ENCODE data around the gene SYNJ2.
A peak's percentile ranks its signal among the peaks of the same experiment; 100 is the strongest.

The SYNJ2 gene

DNA sequence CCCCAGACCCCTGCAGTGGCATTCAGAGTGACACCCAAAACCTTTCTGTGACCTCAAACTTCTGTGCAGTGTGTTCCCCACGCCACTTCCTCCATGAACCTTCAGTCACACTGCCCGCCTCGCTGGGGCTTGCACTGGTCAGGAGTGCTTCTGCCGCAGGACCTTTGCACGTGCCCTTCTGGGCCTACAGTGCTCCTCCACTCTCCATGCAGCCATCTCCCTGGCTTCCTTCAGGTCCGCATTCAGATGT, 27.1 kb downstream of the SYNJ2 start:
- peaks cover 73% of the 10 kb centered on the region for H3K4me1 Mint-ChIP-seq (ENCODE audit: low read depth)
- peak overlapping the region; percentile 80 for H3K4me3 Mint-ChIP-seq
- H3K36me3 Mint-ChIP-seq: peaks cover 11% of the 10 kb centered on the region
- peak overlapping the region; percentile 67 for H3K27ac Mint-ChIP-seq
- H3K27me3 Mint-ChIP-seq: no peaks in the 10 kb centered on the region
- no peaks in the 10 kb centered on the region for H3K9me3 Mint-ChIP-seq (ENCODE audit: low read depth)

DNA sequence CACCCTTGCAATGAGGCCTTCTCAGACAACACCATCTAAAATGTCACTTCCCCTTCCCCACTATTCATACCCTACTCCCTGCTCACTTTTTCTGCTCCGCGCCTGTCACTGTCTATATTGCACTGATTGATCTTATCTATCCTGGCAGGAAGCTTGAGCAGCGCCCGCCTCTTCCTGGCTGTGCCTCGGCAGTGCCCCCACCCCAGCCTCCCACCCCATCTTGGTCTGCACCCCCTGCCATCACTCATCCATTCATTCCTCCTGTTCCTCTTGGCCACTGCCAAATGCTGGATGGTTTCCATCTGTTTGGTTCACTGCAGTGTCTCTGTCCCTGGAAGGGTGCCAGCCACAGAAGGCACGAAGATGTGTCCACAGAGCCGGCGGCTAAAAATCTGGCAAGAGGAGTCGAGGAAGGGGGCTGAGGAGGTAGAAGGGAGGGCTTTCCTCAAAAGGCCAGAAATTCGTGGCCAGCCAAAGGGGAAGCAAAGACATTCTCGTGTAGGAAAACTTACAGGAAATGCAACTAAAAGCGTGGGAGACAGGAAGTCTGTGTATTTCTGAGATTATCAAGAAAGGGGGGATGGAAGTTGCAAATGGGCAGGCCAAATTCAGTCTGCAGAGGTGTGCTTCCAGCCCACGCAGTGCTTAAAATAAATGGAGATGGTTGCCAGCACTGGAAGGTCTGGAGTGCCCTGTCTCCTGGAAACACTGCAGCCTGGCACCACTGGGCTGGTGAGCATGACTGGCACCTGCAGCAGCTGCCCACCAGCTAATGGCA, 27.6 kb downstream of the SYNJ2 start:
- Mint-ChIP-seq H3K9me3 (ENCODE audit: low read depth) (no peaks in the 10 kb centered on the region), H3K4me3 (peak overlapping the region; percentile 80), H3K4me1 (ENCODE audit: low read depth) (peaks cover 74% of the 10 kb centered on the region), H3K27me3 (no peaks in the 10 kb centered on the region), H3K36me3 (peaks cover 11% of the 10 kb centered on the region), H3K27ac (peak overlapping the region; percentile 83)

DNA sequence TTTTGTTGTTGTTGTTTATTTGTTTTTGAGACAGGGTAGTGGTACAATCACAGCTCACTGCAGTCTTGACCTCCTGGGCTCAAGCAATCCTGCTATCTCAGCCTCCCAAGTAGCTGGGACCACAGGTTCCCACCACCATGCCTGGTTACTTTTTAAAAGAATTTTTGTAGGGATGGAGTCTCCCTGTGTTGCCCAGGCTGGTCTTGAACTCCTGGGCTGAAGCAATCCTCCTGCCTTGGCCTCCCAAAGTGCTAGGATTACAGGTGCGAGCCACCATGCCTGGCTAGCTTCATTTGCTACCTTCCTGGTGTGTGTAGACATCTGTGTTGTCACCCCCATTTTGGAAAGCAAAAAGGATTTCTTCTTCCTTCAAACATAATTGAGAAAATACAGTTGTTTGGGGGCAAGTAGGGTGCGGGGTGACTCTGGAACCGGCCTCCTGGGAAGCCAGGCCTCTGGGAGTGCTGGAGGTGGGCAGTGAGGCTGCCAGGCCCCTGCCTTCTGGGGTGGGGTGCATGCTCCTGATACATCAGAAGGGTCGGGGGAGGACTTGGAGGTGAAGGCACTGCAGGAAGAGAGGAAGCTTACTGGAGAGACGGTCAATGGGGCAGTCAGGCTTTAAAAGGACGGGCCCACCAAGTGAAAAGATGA, 28.4 kb downstream of the SYNJ2 start:
- no peaks in the 10 kb centered on the region for H3K9me3 Mint-ChIP-seq (ENCODE audit: low read depth)
- peaks cover 11% of the 10 kb centered on the region for H3K36me3 Mint-ChIP-seq
- H3K4me3 Mint-ChIP-seq: peak overlapping the region; percentile 80
- H3K27ac Mint-ChIP-seq: peak overlapping the region; percentile 22
- no peaks in the 10 kb centered on the region for H3K27me3 Mint-ChIP-seq
- peaks cover 79% of the 10 kb centered on the region for H3K4me1 Mint-ChIP-seq (ENCODE audit: low read depth)

DNA sequence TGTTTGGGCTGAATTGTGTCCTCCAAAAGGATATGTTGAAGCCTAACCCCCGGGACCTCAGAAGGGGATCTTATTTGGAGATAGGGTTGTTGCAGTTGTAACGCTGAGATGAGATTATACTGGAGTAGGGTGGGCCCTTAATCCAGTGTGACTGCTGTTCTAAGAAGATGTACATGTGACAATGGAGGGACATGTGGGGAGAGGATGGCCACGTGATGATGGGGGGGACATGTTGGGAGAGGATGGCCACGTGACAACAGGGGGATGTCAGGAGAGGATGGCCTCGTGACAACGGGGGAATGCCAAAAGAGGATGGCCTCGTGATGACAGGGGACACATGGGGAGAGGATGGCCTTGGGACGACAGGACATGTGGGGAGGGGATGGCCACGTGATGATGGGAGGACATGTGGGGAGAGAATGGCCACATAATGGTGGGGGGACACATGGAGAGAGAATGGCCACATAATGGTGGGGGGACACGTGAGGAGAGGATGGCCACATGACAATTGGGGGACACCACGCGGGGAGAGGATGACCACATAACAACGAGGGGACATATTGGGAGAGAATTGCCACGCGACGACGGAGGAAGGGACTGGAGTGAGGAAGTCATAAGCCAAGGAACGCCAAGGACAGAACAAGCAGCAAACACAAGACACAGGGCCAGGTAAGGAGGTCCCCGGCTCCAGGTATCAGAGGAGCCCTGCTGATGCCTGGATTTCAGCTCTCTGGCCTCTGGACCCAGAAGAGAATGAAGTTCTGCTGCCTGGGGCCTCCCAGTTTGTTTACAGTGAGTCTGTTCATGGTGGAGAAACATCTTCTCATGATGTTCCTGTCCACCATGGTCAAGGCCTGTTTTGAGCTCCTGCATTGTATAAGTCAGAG, 29.2 kb downstream of the SYNJ2 start:
- H3K36me3 Mint-ChIP-seq: peaks cover 11% of the 10 kb centered on the region
- peaks cover 81% of the 10 kb centered on the region for H3K4me1 Mint-ChIP-seq (ENCODE audit: low read depth)
- H3K9me3 Mint-ChIP-seq (ENCODE audit: low read depth): no peaks in the 10 kb centered on the region
- H3K27me3 Mint-ChIP-seq: no peaks in the 10 kb centered on the region
- no peak overlapping the region for H3K4me3 Mint-ChIP-seq
- peak overlapping the region; percentile 22 for H3K27ac Mint-ChIP-seq

DNA sequence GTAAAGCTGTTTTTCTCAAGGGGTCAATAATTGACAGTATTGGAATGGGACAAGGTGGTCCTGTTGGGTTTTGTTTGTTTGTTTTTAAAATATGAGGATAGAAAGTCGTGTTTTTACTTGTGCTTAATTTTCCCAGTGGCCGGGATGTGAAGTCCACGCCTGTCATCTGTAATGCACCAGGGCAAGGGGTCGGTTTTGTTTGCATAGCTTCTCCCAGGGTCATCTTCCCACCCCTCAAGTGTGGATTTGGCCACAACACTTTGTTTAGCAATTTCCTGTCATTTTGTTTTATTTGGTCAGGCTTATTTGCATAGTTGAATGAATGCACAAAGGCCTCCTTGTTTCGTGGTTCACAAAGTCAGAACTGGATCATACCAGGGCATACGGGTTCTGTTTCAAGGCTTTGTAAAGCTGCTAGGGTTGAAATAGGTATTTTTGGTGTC, 29.8 kb downstream of the SYNJ2 start:
- Mint-ChIP-seq H3K4me3 (no peak overlapping the region), H3K4me1 (ENCODE audit: low read depth) (peaks cover 75% of the 10 kb centered on the region), H3K27ac (peak overlapping the region; percentile 2), H3K9me3 (ENCODE audit: low read depth) (no peaks in the 10 kb centered on the region), H3K27me3 (no peaks in the 10 kb centered on the region), H3K36me3 (peaks cover 10% of the 10 kb centered on the region)

DNA sequence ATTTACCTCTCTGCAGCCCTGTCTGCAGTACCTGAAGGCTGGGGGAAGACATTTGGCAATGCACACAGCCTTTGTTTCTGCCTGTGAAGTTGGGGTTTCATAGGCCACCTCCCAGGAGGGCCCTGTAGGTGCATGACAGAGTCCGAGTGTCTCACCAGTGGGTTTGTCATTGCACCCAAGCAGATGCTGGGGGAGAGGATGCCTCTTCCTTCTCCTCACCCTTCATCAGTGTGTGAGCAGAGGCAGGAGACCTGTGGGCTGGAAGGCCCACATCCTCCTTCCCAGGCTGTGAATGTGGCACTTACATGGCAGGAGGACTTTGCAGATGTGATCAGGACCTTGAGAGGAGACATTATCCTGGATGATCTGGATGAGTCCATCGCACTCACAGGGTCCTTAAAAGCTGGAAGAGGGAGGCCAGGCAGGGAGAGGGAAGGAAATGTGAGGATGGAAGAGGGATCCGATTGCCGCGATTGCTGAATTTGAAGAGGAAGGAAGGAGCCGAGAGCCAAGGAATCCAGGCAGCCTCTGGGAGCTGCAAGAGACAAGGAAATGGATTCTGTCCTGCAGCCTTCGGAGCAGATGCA, 30.4 kb downstream of the SYNJ2 start:
- Mint-ChIP-seq H3K36me3 (peaks cover 10% of the 10 kb centered on the region), H3K27ac (no peak overlapping the region), H3K9me3 (ENCODE audit: low read depth) (no peaks in the 10 kb centered on the region), H3K27me3 (no peaks in the 10 kb centered on the region), H3K4me1 (ENCODE audit: low read depth) (peaks cover 76% of the 10 kb centered on the region), H3K4me3 (no peak overlapping the region)

DNA sequence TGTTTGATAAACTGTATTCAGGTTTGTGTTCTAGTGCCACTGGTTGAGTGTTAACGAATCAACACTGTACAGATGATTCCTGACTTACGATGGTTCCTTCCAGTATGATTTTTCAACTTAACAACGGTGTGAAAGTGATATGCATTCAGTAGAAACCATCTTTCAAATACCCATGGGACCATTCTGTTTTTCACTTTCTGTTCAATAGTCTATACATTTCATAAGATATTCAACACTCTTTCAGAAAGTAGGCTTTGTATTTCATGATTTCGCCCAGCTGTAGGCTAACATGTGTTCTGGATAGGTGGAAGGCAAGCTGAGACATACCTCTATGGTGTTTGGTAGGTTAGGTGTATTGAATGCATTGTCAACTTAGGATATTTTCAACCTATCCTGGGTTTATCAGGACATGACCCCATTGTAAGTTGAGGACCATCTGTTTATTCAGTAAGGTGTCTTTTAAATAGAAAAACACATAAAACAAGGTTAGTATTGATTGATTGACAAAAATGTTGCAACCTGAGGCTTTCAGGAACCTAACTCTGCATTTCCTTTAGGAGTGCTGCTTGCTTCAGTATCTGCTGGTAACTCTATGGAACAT, 32.3 kb downstream of the SYNJ2 start:
- Mint-ChIP-seq H3K4me3 (no peak overlapping the region), H3K27me3 (no peaks in the 10 kb centered on the region), H3K27ac (peak overlapping the region; percentile 19), H3K9me3 (ENCODE audit: low read depth) (no peaks in the 10 kb centered on the region), H3K36me3 (peaks cover 6% of the 10 kb centered on the region), H3K4me1 (ENCODE audit: low read depth) (peaks cover 61% of the 10 kb centered on the region)

DNA sequence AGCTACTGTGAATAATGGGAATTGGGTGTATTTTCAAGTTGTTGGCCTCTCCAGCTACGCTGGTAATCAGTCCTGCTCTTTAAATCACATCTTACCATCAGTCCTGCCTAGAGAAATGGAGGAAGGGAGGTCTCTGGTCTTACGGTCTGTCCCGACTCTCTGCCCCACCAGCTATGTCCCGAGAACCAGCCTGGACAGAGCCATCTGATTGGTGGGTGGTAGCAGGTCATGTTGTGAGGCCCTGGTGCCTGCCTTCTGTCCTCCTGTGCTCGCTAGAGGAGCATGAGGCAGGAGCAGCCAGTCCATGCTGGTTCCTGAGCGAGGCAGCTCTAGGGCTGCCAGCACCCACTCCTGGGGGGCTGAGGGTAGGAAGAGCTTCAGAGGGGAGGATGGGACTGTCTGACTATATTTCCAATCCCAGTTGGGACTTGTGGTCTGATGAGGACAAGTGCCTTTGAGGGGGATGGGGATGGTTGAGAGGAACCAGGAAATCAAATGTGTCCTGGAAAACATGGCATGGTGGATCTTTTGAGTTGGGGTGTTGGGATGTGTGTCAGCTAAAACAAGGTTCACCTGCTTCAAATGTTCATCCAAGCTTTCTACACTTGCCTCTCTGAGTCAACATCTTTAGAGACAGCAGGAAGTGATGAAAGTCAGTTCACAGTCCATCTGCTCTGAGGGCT, 33.0 kb downstream of the SYNJ2 start:
- peak overlapping the region; percentile 89 for H3K27ac Mint-ChIP-seq
- no peaks in the 10 kb centered on the region for H3K27me3 Mint-ChIP-seq
- no peaks in the 10 kb centered on the region for H3K9me3 Mint-ChIP-seq (ENCODE audit: low read depth)
- no peak overlapping the region for H3K4me3 Mint-ChIP-seq
- peaks cover 55% of the 10 kb centered on the region for H3K4me1 Mint-ChIP-seq (ENCODE audit: low read depth)
- H3K36me3 Mint-ChIP-seq: peaks cover 6% of the 10 kb centered on the region

DNA sequence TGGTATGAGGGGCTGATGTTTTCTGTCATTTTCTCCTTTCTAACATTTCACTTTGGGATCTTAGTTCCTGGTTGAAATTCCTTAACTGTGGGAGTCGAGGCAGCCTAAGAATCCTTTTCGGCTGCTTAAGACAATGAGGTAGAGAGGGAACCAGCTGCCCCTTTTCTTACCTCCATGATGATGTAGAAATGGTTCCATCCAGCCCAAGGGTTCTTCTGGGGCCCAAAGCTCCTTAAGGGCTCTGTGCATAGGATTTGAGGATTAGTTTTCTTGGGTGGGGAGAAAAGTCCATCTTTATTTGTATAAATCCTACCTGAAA, 33.5 kb downstream of the SYNJ2 start:
- Mint-ChIP-seq H3K27ac (peak overlapping the region; percentile 89), H3K27me3 (no peaks in the 10 kb centered on the region), H3K9me3 (ENCODE audit: low read depth) (no peaks in the 10 kb centered on the region), H3K4me1 (ENCODE audit: low read depth) (peaks cover 55% of the 10 kb centered on the region), H3K36me3 (peaks cover 10% of the 10 kb centered on the region), H3K4me3 (no peak overlapping the region)

DNA sequence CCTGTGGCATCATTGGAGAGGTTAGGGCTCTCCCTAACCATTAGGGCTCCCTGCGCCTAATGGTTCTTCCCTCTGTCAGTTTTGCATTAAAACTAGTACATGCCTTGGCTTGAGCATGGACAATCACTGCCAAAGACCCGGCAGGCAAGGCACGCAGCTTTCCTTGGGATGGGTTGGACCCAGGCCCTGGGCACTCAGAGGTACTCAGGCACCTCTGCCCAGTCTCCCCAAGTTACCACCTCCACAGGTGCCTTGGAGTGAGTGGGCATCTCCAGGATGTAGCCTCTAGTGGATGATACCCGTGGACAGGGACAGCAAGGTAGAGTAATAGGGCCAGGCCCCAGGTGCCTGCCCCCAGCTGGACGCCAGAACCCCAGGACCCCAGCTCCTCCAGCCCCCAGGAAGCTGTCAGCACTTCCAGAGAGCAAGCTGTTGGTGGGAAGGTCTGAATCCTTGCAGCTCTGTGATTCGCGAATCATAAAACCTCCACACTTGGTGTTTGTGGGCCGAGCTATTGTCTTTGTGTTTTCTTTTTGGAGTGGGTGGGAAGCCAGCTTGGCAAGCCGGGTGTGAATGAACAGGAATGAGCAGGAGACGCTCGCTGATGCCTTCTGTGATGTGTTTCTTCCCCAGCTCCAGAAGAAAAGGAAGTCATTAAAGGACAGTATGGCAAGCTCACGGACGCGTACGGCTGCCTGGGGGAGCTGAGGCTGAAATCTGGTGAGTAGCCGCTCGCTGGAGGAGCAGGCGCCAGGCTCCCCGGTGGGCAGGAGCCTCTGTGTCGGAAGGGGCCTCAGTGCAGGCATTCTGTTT, 35.1 kb downstream of the SYNJ2 start:
- Mint-ChIP-seq H3K4me1 (ENCODE audit: low read depth) (peaks cover 43% of the 10 kb centered on the region), H3K4me3 (no peak overlapping the region), H3K36me3 (peaks cover 13% of the 10 kb centered on the region), H3K27me3 (no peaks in the 10 kb centered on the region), H3K27ac (no peak overlapping the region), H3K9me3 (ENCODE audit: low read depth) (no peaks in the 10 kb centered on the region)

DNA sequence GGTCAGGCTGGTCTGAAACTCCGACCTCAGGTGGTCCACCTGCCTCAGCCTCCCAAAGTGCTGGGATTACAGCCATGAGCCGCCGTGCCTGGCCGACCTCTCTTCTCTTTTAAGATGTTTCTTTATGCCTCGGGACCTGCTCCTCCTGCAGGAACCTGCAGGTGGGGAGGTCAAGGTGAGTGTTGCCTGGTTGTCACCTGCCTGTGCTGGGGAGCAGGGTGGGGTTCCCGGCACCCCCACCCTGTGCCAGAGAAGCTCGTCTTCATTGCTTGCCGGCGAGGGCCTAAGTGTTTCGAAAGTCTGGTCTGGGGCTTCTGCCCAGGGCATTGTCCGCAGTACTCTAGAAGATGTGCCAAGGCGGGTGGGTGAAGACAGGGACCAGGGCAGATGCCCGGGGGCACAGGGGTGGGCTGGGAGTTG, 36.0 kb downstream of the SYNJ2 start:
- H3K27me3 Mint-ChIP-seq: no peaks in the 10 kb centered on the region
- H3K9me3 Mint-ChIP-seq (ENCODE audit: low read depth): no peaks in the 10 kb centered on the region
- peaks cover 8% of the 10 kb centered on the region for H3K36me3 Mint-ChIP-seq
- no peak overlapping the region for H3K27ac Mint-ChIP-seq
- no peak overlapping the region for H3K4me3 Mint-ChIP-seq
- peaks cover 36% of the 10 kb centered on the region for H3K4me1 Mint-ChIP-seq (ENCODE audit: low read depth)

DNA sequence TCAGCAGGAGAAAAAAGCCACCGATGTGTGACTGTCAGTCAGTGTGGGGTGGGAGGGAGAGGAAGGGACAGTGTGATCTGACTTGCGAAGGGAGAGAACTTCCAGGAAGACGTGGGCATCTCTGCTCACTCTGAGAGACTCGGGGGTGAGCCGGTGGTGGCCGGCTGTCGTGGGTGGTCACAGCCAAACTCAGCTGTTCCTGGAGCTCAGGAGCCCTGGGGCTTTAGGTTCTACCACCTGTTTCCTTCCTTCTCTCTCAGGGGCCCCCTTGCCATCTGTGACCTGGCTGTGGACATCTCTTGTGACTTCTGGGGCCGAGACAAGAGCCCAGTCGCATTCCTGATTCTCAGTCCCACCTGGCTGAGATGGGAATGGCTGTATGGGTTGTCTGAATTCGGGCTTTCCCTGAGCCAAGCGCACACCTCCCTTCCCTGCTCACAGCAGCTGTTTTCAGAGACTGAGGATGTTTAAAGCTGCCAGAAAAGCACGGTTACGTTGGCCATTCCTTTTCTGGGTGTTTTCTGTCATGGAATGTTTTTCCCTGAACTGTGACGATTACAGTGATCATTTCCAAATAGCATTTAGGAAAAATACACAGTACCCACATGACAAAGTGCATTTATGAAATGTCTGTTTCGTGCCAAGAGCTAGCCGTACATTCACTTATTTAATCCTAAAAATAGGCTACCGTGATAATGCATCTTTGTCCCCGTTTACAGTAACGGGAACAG, 36.5 kb downstream of the SYNJ2 start:
- H3K27me3 Mint-ChIP-seq: no peaks in the 10 kb centered on the region
- H3K9me3 Mint-ChIP-seq (ENCODE audit: low read depth): no peaks in the 10 kb centered on the region
- H3K4me3 Mint-ChIP-seq: no peak overlapping the region
- peaks cover 35% of the 10 kb centered on the region for H3K4me1 Mint-ChIP-seq (ENCODE audit: low read depth)
- peaks cover 8% of the 10 kb centered on the region for H3K36me3 Mint-ChIP-seq
- no peak overlapping the region for H3K27ac Mint-ChIP-seq

DNA sequence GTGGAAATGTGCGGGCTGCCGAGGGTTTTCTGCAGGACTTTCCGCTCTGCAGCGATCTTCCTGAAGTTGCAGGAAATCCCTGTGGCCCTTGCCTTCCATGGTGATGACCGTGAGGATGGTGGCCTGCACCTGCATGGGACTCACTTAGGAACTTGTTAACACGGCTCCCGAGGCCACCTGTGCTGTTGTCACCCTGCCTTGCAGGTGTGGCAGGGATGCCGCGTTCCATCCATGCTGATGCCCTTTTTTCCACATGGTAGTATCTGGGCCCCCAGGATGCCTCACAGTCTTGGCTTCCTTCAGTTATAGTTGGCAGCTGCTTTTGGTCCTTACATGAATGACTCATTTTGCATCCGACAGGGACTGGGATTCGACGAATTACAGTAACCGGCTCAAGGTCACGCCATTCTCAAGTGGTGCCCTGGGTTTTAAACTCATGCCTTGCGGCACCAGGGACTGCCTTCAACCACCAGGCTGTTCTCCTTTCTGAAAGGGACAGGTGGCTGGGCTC, 37.2 kb downstream of the SYNJ2 start:
- Mint-ChIP-seq H3K27me3 (no peaks in the 10 kb centered on the region), H3K4me3 (no peak overlapping the region), H3K27ac (no peak overlapping the region), H3K4me1 (ENCODE audit: low read depth) (peaks cover 29% of the 10 kb centered on the region), H3K9me3 (ENCODE audit: low read depth) (no peaks in the 10 kb centered on the region), H3K36me3 (peaks cover 8% of the 10 kb centered on the region)
